ENCODE data around the gene SKIC3.

SKIC3 gene

GRCh38 chr5:95518417-95518816 lies 36.4 kb downstream of the SKIC3 start:
- DNase-seq, result no peak
- Mint-ChIP-seq H3K36me3 (ENCODE audit: low read depth) (peaks cover 40% of the 10 kb centered on the region), H3K27me3 (no peaks in the 10 kb centered on the region), H3K9me3 (no peaks in the 10 kb centered on the region), H3K4me1 (no peaks in the 10 kb centered on the region), H3K4me3 (no peak overlapping the region), H3K27ac (no peak overlapping the region)
- ATAC-seq, result no peak

DNA sequence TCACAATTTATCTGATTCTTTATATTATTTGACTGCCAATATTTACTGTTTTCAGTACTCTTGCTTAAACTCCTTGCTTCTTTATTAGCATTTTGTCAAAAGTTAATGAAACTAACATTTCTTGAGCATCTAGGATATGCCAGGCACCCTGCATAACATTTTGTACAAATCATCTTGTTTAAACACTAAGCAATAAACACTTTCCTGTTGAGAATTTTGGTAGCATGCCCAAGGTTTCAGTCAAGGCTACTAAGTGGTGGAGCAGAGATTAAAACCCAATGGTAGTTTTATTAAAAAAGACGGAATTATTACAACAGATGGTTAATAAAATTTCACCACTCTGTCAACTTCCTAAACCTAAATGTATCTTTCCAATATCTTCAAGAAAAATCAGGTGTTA lies 43.2 kb downstream of the SKIC3 start:
- H3K27me3 Mint-ChIP-seq, result no peaks in the 10 kb centered on the region
- no peaks in the 10 kb centered on the region for H3K4me1 Mint-ChIP-seq
- peaks cover 41% of the 10 kb centered on the region for H3K36me3 Mint-ChIP-seq (ENCODE audit: low read depth)
- no peak for ATAC-seq
- H3K4me3 Mint-ChIP-seq, result no peak overlapping the region
- no peak overlapping the region for H3K27ac Mint-ChIP-seq
- DNase-seq, result no peak
- H3K9me3 Mint-ChIP-seq, result no peaks in the 10 kb centered on the region

- peaks cover 41% of the 10 kb centered on the region for H3K36me3 Mint-ChIP-seq (ENCODE audit: low read depth)
- ATAC-seq, result no peak
- no peaks in the 10 kb centered on the region for H3K4me1 Mint-ChIP-seq
- no peaks in the 10 kb centered on the region for H3K27me3 Mint-ChIP-seq
- no peak for DNase-seq
- no peak overlapping the region for H3K4me3 Mint-ChIP-seq
- H3K9me3 Mint-ChIP-seq, result no peaks in the 10 kb centered on the region
- no peak overlapping the region for H3K27ac Mint-ChIP-seq
These were observed 46.2 kb downstream of the SKIC3 start for GRCh38 chr5:95508550-95508949.
